Keratinocyte (primary cell): Measurements from ENCODE around the gene SELENON. TPM values are rescaled to one million over a fixed set of nuclear protein-coding genes. Genes with fewer than 3 reads are reported as not detected.

ENCODE experiments used
- DNase-seq: peaks from one replicate; pipeline ENCODE4 v3.0.0-alpha.2; 2011; ENCODE audit warnings: low read depth, missing footprints, low spot score
- FAIRE-seq: peaks from 2 replicates; lab custom pipeline; 2011; peaks lifted over from hg19 to GRCh38; lab: Jason Lieb, UNC
- H2AFZ ChIP-seq: 2 replicates; pipeline ENCODE4 v1.6.0; 2012; ENCODE audit warnings: low read length, control low read depth, inconsistent platforms; ENCODE audit not compliant: control insufficient read depth
- H3K27ac ChIP-seq: 2 replicates; pipeline ENCODE4 v1.5.1; 2011; ENCODE audit warnings: low read length; ENCODE audit not compliant: control insufficient read depth, insufficient read depth
- H3K27me3 ChIP-seq: 3 replicates; pipeline ENCODE4 v1.6.0; 2011; ENCODE audit warnings: low read length; ENCODE audit not compliant: control insufficient read depth, insufficient read depth; ENCODE audit errors: extremely low read depth
- H3K36me3 ChIP-seq, 2 experiments: 2 replicates in 1 of 2; 3 replicates in 1 of 2; pipeline ENCODE4 v1.5.1; 2011; ENCODE audit warnings: low read length in 2 of 2, mild to moderate bottlenecking in 1 of 2; ENCODE audit not compliant: control insufficient read depth in 2 of 2, insufficient read depth in 2 of 2; ENCODE audit errors: extremely low read depth in 1 of 2
- H3K4me1 ChIP-seq: 3 replicates; pipeline ENCODE4 v1.5.1; 2011; ENCODE audit warnings: low read length; ENCODE audit not compliant: control insufficient read depth, insufficient read depth; ENCODE audit errors: extremely low read depth
- H3K4me2 ChIP-seq: 3 replicates; pipeline ENCODE4 v1.6.0; 2011; ENCODE audit warnings: low read depth, low read length; ENCODE audit not compliant: control insufficient read depth, insufficient read depth; ENCODE audit errors: extremely low read depth
- H3K4me3 ChIP-seq, 3 experiments: fragments of 200-600 bp in 1 of 3; sonication (generic) in 1 of 3; 2 replicates in 2 of 3; 3 replicates in 1 of 3; pipeline ENCODE4 v1.5.1; 2011 to 2016; ENCODE audit warnings: low read length in 3 of 3, mild to moderate bottlenecking in 3 of 3, control low read depth in 2 of 3, inconsistent platforms in 1 of 3, low read depth in 1 of 3, mixed read lengths in 1 of 3, mixed run types in 1 of 3, moderate library complexity in 1 of 3; ENCODE audit not compliant: control insufficient read depth in 2 of 3, insufficient read depth in 2 of 3; ENCODE audit errors: extremely low read depth in 1 of 3
- H3K79me2 ChIP-seq: 2 replicates; pipeline ENCODE4 v1.6.0; 2012; ENCODE audit warnings: low read length; ENCODE audit not compliant: control insufficient read depth, insufficient read depth
- H3K9ac ChIP-seq: 3 replicates; pipeline ENCODE4 v1.6.0; 2011; ENCODE audit warnings: low read length; ENCODE audit not compliant: control insufficient read depth, insufficient read depth; ENCODE audit errors: extremely low read depth
- H3K9me1 ChIP-seq: 3 replicates; pipeline ENCODE4 v1.6.0; 2011; ENCODE audit warnings: low read length; ENCODE audit not compliant: control insufficient read depth, insufficient read depth; ENCODE audit errors: extremely low read depth
- H3K9me3 ChIP-seq: 2 replicates; pipeline ENCODE4 v1.5.1; 2012; ENCODE audit warnings: low read depth, low read length; ENCODE audit not compliant: control insufficient read depth
- H4K20me1 ChIP-seq: 3 replicates; pipeline ENCODE4 v1.6.0; 2011; ENCODE audit warnings: low read length; ENCODE audit not compliant: control insufficient read depth, insufficient read depth; ENCODE audit errors: extremely low read depth
- EZH2 ChIP-seq: IDR thresholded peaks from one replicate; pipeline ENCODE4 v1.6.1; 2012; ENCODE audit warnings: inconsistent platforms, mild to moderate bottlenecking, low read length, moderate library complexity
- dilution Hi-C: fragments of 300-500 bp; cut with MboI; formaldehyde crosslinking; loops from one replicate; pipeline ENCODE4 v1.7.0; 2020; ENCODE audit warnings: low sequenced_read_pairs; ENCODE audit not compliant: extremely low pct_ligation_motif_present
- polyA plus RNA-seq, 5 experiments: library from polyadenylated mRNA; depleted of rRNA in 3 of 5; stranded (reverse) in 3 of 5; stranded (forward) in 1 of 5; unstranded in 1 of 5; fragments of >200 nt; gene quantifications; 1 replicate in 1 of 5; 2 replicates in 3 of 5; 3 replicates in 1 of 5; pipeline versions ENCODE4 v1.2.1 to v1.2.3, GENCODE V29; 2011 to 2012; ENCODE audit warnings: missing spikeins in 2 of 5, low read depth in 1 of 5, low replicate concordance in 1 of 5
- TF ChIP-seq, protein P1 (sequence below), 3 experiments: IDR thresholded peaks in 1 of 3; conservative IDR thresholded peaks in 1 of 3; optimal IDR thresholded peaks in 1 of 3; 2 replicates in 2 of 3; 3 replicates in 1 of 3; pipeline versions ENCODE3 to v1.5.1; 2011; ENCODE audit warnings: low read length in 3 of 3, mild to moderate bottlenecking in 3 of 3, moderate library complexity in 2 of 3, control low read depth in 1 of 3, inconsistent platforms in 1 of 3; ENCODE audit not compliant: insufficient read depth in 2 of 3; ENCODE audit errors: extremely low read depth in 1 of 3

Gene SELENON
- polyA plus RNA-seq, 1 donor (not counting 4 experiments of a cell fraction or from before 2014, with no cell fraction given): 15.4 TPM

DNA sequence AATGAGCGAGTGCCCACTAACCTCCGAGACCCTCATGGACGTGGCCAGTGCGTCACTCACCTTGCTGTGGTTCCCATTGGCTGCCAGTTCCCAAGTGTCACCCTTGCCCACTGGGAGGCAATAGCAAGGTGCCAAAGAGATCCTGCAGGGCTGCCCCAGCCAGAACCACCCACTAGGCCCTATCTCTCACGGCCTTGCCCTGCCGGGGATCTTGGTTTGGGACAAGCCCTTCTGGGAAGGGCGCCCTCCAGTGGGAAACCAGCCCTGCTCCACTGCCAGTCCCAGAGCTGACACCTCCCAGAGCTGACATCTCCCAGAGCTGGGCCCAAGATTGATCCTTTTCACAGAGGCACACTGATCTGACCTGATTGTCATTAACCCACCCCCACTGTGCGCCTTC, 2.1 kb upstream of the SELENON start:
- Histone ChIP-seq H3K9me1 (no peaks in the 10 kb centered on the region), H4K20me1 (no peaks in the 10 kb centered on the region), H3K27ac (no peak overlapping the region), H3K27me3 (no peaks in the 10 kb centered on the region), H3K9ac (no peak overlapping the region), H3K79me2 (peaks cover 3% of the 10 kb centered on the region), H3K4me3 (no peak overlapping the region), H3K4me2 (no peak overlapping the region), H3K4me1 (peaks cover 14% of the 10 kb centered on the region), H2AFZ (no peak overlapping the region), H3K36me3 (no peaks in the 10 kb centered on the region), H3K9me3 (no peaks in the 10 kb centered on the region)
- DNase-seq (no peak), FAIRE-seq (no peak)
- dilution Hi-C loops: no loop called here
- TF ChIP-seq EZH2: no peak
- TF ChIP-seq, protein P1, sequence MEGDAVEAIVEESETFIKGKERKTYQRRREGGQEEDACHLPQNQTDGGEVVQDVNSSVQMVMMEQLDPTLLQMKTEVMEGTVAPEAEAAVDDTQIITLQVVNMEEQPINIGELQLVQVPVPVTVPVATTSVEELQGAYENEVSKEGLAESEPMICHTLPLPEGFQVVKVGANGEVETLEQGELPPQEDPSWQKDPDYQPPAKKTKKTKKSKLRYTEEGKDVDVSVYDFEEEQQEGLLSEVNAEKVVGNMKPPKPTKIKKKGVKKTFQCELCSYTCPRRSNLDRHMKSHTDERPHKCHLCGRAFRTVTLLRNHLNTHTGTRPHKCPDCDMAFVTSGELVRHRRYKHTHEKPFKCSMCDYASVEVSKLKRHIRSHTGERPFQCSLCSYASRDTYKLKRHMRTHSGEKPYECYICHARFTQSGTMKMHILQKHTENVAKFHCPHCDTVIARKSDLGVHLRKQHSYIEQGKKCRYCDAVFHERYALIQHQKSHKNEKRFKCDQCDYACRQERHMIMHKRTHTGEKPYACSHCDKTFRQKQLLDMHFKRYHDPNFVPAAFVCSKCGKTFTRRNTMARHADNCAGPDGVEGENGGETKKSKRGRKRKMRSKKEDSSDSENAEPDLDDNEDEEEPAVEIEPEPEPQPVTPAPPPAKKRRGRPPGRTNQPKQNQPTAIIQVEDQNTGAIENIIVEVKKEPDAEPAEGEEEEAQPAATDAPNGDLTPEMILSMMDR (optimal IDR thresholded peaks at IDR 0.05 in 1 of 3, IDR thresholded peaks at IDR 0.05 in 1 of 3, conservative IDR thresholded peaks at IDR 0.05 in 1 of 3; ENCODE audit: extremely low read depth in 1 of 3, insufficient read depth in 2 of 3, low read length in 3 of 3): peak; percentile 57 to 86 (median 70)

DNA sequence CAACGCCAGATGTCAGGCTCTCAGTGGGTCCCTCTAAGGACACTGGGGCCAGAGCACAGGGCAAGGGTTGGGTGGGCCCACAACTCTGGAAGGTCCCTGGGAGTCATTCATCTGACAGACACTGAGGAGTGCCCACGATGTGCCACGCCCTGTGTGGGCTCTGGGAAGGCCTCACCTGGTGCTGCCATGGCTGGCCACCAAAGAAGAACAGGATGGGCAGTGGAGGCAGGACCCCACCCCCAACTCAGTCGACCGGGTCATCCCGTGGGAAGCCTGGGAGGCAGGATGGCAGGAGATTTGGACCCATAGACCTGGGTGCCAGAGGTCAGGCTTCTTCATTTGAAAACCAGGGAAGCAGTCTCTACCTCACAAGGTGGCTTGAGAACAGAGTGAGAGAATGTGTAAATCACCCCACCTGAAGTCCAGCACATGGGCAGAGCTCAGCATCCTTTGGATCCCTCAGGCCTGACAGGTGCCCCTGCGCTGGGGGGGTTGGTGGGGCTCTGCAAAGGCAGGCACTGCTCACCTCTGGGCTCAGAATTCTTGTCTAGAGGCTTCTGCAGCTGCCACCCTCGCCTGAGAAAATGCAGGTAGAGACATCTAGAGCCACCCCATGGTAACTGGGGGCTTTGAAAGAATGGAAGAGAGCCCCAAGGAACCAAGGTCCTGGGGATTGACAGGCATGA, 1.2 kb upstream of the SELENON start:
- H3K27ac ChIP-seq: no peak overlapping the region
- FAIRE-seq: no peak
- no peaks in the 10 kb centered on the region for H3K27me3 ChIP-seq
- H3K9me3 ChIP-seq: no peaks in the 10 kb centered on the region
- DNase-seq: no peak
- H2AFZ ChIP-seq: no peak overlapping the region
- H3K4me1 ChIP-seq: peaks cover 14% of the 10 kb centered on the region
- H4K20me1 ChIP-seq: no peaks in the 10 kb centered on the region
- H3K36me3 ChIP-seq: no peaks in the 10 kb centered on the region
- no peak overlapping the region for H3K4me2 ChIP-seq
- H3K4me3 ChIP-seq: no peak overlapping the region
- H3K79me2 ChIP-seq: peaks cover 3% of the 10 kb centered on the region
- dilution Hi-C loops: no loop called here
- H3K9me1 ChIP-seq: no peaks in the 10 kb centered on the region
- TF ChIP-seq, protein P1 (optimal IDR thresholded peaks at IDR 0.05 in 1 of 3, IDR thresholded peaks at IDR 0.05 in 1 of 3, conservative IDR thresholded peaks at IDR 0.05 in 1 of 3; ENCODE audit: extremely low read depth in 1 of 3, insufficient read depth in 2 of 3, low read length in 3 of 3): no peak
- no peak for TF ChIP-seq EZH2
- no peak overlapping the region for H3K9ac ChIP-seq
